ENCODE data around the gene TRIM9.

TRIM9 gene

GRCh38 chr14:51094282-51094821, 553 bp downstream of the TRIM9 start:
- H3K36me3 ChIP-seq (ENCODE audit: control insufficient read depth, insufficient read depth, low read length), result no peaks in the 10 kb centered on the region
- DNase-seq, result no peak
- no peaks in the 10 kb centered on the region for H3K9me3 ChIP-seq (ENCODE audit: control insufficient read depth, low read length)
- H3K27me3 ChIP-seq (replicated peaks; ENCODE audit: control insufficient read depth, insufficient read depth, low read length, poor library complexity, severe bottlenecking), result peaks cover 16% of the 10 kb centered on the region
- H3K27ac ChIP-seq (ENCODE audit: insufficient read depth, low read length, poor library complexity, severe bottlenecking), result peak overlapping the region; percentile 10
- peaks cover 19% of the 10 kb centered on the region for H3K4me1 ChIP-seq (ENCODE audit: control insufficient read depth, insufficient read depth, low read length, poor library complexity, severe bottlenecking)
- H3K4me3 ChIP-seq (ENCODE audit: insufficient read depth, low read depth, low read length, poor library complexity, severe bottlenecking), result peak overlapping the region; percentile 73

GRCh38 chr14:51093371-51094281, 1.3 kb downstream of the TRIM9 start:
- DNase-seq, result no peak
- peaks cover 19% of the 10 kb centered on the region for H3K4me1 ChIP-seq (ENCODE audit: control insufficient read depth, insufficient read depth, low read length, poor library complexity, severe bottlenecking)
- no peaks in the 10 kb centered on the region for H3K36me3 ChIP-seq (ENCODE audit: control insufficient read depth, insufficient read depth, low read length)
- no peaks in the 10 kb centered on the region for H3K9me3 ChIP-seq (ENCODE audit: control insufficient read depth, low read length)
- H3K27me3 ChIP-seq (replicated peaks; ENCODE audit: control insufficient read depth, insufficient read depth, low read length, poor library complexity, severe bottlenecking), result peaks cover 16% of the 10 kb centered on the region
- H3K4me3 ChIP-seq (ENCODE audit: insufficient read depth, low read depth, low read length, poor library complexity, severe bottlenecking), result peak overlapping the region; percentile 73
- no peak overlapping the region for H3K27ac ChIP-seq (ENCODE audit: insufficient read depth, low read length, poor library complexity, severe bottlenecking)

- H3K4me3 ChIP-seq (ENCODE audit: insufficient read depth, low read depth, low read length, poor library complexity, severe bottlenecking), result no peak overlapping the region
- H3K27ac ChIP-seq (ENCODE audit: insufficient read depth, low read length, poor library complexity, severe bottlenecking), result no peak overlapping the region
- peaks cover 19% of the 10 kb centered on the region for H3K4me1 ChIP-seq (ENCODE audit: control insufficient read depth, insufficient read depth, low read length, poor library complexity, severe bottlenecking)
- H3K9me3 ChIP-seq (ENCODE audit: control insufficient read depth, low read length), result no peaks in the 10 kb centered on the region
- no peak for DNase-seq
- H3K27me3 ChIP-seq (replicated peaks; ENCODE audit: control insufficient read depth, insufficient read depth, low read length, poor library complexity, severe bottlenecking), result peaks cover 16% of the 10 kb centered on the region
- no peaks in the 10 kb centered on the region for H3K36me3 ChIP-seq (ENCODE audit: control insufficient read depth, insufficient read depth, low read length)
These were observed 1.9 kb downstream of the TRIM9 start for GRCh38 chr14:51092965-51093364.

- peaks cover 8% of the 10 kb centered on the region for H3K4me1 ChIP-seq (ENCODE audit: control insufficient read depth, insufficient read depth, low read length, poor library complexity, severe bottlenecking)
- H3K27me3 ChIP-seq (replicated peaks; ENCODE audit: control insufficient read depth, insufficient read depth, low read length, poor library complexity, severe bottlenecking), result peaks cover 9% of the 10 kb centered on the region
- no peaks in the 10 kb centered on the region for H3K9me3 ChIP-seq (ENCODE audit: control insufficient read depth, low read length)
- DNase-seq, result no peak
- H3K27ac ChIP-seq (ENCODE audit: insufficient read depth, low read length, poor library complexity, severe bottlenecking), result no peak overlapping the region
- H3K36me3 ChIP-seq (ENCODE audit: control insufficient read depth, insufficient read depth, low read length), result no peaks in the 10 kb centered on the region
- H3K4me3 ChIP-seq (ENCODE audit: insufficient read depth, low read depth, low read length, poor library complexity, severe bottlenecking), result no peak overlapping the region
These were observed 5.6 kb downstream of the TRIM9 start for GRCh38 chr14:51089278-51089677.

DNA sequence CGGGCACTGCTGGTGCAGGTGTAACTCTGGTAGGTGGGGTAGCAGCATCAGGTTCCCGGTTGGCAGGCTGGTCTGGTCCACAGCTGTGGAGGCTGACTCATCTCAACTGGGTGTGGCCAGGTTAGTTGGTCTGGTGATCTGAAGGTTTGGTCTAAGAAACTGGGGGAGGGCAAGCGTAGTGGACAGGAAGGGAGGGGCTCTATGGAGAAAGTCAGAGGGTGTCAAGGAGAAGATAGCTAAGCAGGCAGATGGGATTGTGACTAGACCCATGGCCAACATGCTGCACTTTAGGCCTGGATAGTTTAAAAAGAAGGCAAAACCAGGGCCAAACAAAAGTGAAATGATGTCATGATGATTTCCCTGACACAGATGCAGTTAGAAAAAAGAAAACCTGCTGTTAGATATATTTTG, 7.9 kb downstream of the TRIM9 start:
- no peak for DNase-seq
- no peaks in the 10 kb centered on the region for H3K27me3 ChIP-seq (replicated peaks; ENCODE audit: control insufficient read depth, insufficient read depth, low read length, poor library complexity, severe bottlenecking)
- H3K4me1 ChIP-seq (ENCODE audit: control insufficient read depth, insufficient read depth, low read length, poor library complexity, severe bottlenecking), result no peaks in the 10 kb centered on the region
- no peaks in the 10 kb centered on the region for H3K36me3 ChIP-seq (ENCODE audit: control insufficient read depth, insufficient read depth, low read length)
- no peak overlapping the region for H3K4me3 ChIP-seq (ENCODE audit: insufficient read depth, low read depth, low read length, poor library complexity, severe bottlenecking)
- no peaks in the 10 kb centered on the region for H3K9me3 ChIP-seq (ENCODE audit: control insufficient read depth, low read length)
- no peak overlapping the region for H3K27ac ChIP-seq (ENCODE audit: insufficient read depth, low read length, poor library complexity, severe bottlenecking)

DNA sequence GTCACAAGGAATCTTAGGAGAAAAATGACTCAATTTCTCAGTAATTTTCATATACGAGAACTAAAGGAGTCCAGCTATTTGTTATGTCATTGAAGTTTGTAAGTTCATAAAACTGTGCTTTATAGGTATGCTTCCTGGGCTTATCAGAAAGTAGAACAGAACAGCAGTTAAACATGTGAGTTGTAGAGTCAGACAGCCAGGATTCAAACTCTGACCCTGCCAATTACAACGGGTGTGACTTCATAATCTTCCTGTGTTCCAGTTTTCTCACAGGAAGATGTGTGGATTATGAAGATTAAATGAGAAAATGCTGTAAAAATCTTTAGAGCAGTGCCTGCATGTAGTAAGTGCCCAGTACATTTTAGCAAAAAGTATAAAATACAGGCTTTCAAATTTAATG, 8.9 kb downstream of the TRIM9 start:
- Histone ChIP-seq H3K4me3 (ENCODE audit: insufficient read depth, low read depth, low read length, poor library complexity, severe bottlenecking) (no peak overlapping the region), H3K27ac (ENCODE audit: insufficient read depth, low read length, poor library complexity, severe bottlenecking) (no peak overlapping the region), H3K27me3 (replicated peaks; ENCODE audit: control insufficient read depth, insufficient read depth, low read length, poor library complexity, severe bottlenecking) (no peaks in the 10 kb centered on the region), H3K9me3 (ENCODE audit: control insufficient read depth, low read length) (no peaks in the 10 kb centered on the region), H3K36me3 (ENCODE audit: control insufficient read depth, insufficient read depth, low read length) (no peaks in the 10 kb centered on the region), H3K4me1 (ENCODE audit: control insufficient read depth, insufficient read depth, low read length, poor library complexity, severe bottlenecking) (no peaks in the 10 kb centered on the region)
- no peak for DNase-seq

DNA sequence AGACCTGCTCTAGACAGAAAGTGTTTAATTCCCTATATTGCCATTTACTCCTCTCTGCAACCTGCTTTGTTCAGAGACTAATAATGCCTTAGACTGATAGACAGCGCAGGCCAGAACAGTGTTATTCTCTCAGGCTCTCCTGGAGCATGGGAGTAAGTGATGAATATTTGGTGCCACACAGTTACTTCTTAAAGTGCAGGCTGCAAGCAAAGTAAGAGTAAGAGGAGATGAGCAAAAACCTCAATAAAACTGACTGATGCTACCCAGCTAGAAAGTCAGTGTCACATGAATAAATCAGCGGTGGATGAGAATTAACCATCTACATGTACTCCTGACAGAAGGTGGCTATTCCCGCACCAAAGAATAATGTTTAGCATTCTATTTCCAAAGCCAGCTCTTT, 9.9 kb downstream of the TRIM9 start:
- Histone ChIP-seq H3K4me1 (ENCODE audit: control insufficient read depth, insufficient read depth, low read length, poor library complexity, severe bottlenecking) (no peaks in the 10 kb centered on the region), H3K4me3 (ENCODE audit: insufficient read depth, low read depth, low read length, poor library complexity, severe bottlenecking) (no peak overlapping the region), H3K36me3 (ENCODE audit: control insufficient read depth, insufficient read depth, low read length) (no peaks in the 10 kb centered on the region), H3K27ac (ENCODE audit: insufficient read depth, low read length, poor library complexity, severe bottlenecking) (no peak overlapping the region), H3K27me3 (replicated peaks; ENCODE audit: control insufficient read depth, insufficient read depth, low read length, poor library complexity, severe bottlenecking) (no peaks in the 10 kb centered on the region), H3K9me3 (ENCODE audit: control insufficient read depth, low read length) (no peaks in the 10 kb centered on the region)
- DNase-seq, result no peak

DNA sequence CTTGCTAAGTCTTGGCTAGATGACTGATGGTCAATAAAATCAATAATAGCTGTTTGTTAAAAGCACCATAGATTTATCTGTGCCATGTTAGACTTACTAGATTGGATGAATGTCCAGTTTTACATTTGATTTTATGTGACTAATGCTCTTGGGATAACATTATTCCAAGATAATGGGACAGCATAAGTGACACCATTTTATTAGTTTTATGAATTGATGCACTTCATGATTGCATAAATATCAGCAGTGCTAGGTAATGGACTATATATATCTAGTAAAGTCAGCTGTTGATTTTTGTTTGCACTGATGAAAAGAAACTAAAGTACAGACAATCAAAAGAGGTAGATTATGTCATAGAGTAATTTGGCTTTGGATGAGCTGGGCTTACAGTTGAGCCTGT, 10.4 kb downstream of the TRIM9 start:
- Histone ChIP-seq H3K4me1 (ENCODE audit: control insufficient read depth, insufficient read depth, low read length, poor library complexity, severe bottlenecking) (no peaks in the 10 kb centered on the region), H3K27me3 (replicated peaks; ENCODE audit: control insufficient read depth, insufficient read depth, low read length, poor library complexity, severe bottlenecking) (no peaks in the 10 kb centered on the region), H3K27ac (ENCODE audit: insufficient read depth, low read length, poor library complexity, severe bottlenecking) (no peak overlapping the region), H3K9me3 (ENCODE audit: control insufficient read depth, low read length) (no peaks in the 10 kb centered on the region), H3K4me3 (ENCODE audit: insufficient read depth, low read depth, low read length, poor library complexity, severe bottlenecking) (no peak overlapping the region), H3K36me3 (ENCODE audit: control insufficient read depth, insufficient read depth, low read length) (no peaks in the 10 kb centered on the region)
- DNase-seq, result no peak

- DNase-seq, result no peak
- no peaks in the 10 kb centered on the region for H3K27me3 ChIP-seq (replicated peaks; ENCODE audit: control insufficient read depth, insufficient read depth, low read length, poor library complexity, severe bottlenecking)
These were observed 12.6 kb downstream of the TRIM9 start for GRCh38 chr14:51082349-51082748.

GRCh38 chr14:51081712-51082111, 13.2 kb downstream of the TRIM9 start:
- no peak overlapping the region for H3K27ac ChIP-seq (ENCODE audit: insufficient read depth, low read length, poor library complexity, severe bottlenecking)
- H3K4me1 ChIP-seq (ENCODE audit: control insufficient read depth, insufficient read depth, low read length, poor library complexity, severe bottlenecking), result no peaks in the 10 kb centered on the region
- H3K4me3 ChIP-seq (ENCODE audit: insufficient read depth, low read depth, low read length, poor library complexity, severe bottlenecking), result no peak overlapping the region
- no peaks in the 10 kb centered on the region for H3K9me3 ChIP-seq (ENCODE audit: control insufficient read depth, low read length)
- H3K27me3 ChIP-seq (replicated peaks; ENCODE audit: control insufficient read depth, insufficient read depth, low read length, poor library complexity, severe bottlenecking), result no peaks in the 10 kb centered on the region
- H3K36me3 ChIP-seq (ENCODE audit: control insufficient read depth, insufficient read depth, low read length), result no peaks in the 10 kb centered on the region
- no peak for DNase-seq

More at GRCh38 chr14:51082349-51082748, 12.6 kb downstream of the TRIM9 start:
- Histone ChIP-seq H3K27ac (ENCODE audit: insufficient read depth, low read length, poor library complexity, severe bottlenecking) (no peak overlapping the region), H3K9me3 (ENCODE audit: control insufficient read depth, low read length) (no peaks in the 10 kb centered on the region), H3K36me3 (ENCODE audit: control insufficient read depth, insufficient read depth, low read length) (no peaks in the 10 kb centered on the region), H3K4me3 (ENCODE audit: insufficient read depth, low read depth, low read length, poor library complexity, severe bottlenecking) (no peak overlapping the region), H3K4me1 (ENCODE audit: control insufficient read depth, insufficient read depth, low read length, poor library complexity, severe bottlenecking) (no peaks in the 10 kb centered on the region)
